ENCODE measurements around the gene GIMAP8. TPM values are rescaled to one million over a fixed set of nuclear protein-coding genes. Genes with fewer than 3 reads are reported as not detected.
"Not testable (repeated sequence)": the region's sequence is repeated elsewhere in the genome, so short reads cannot be mapped to it uniquely, and the experiment has no call there.

The GIMAP8 gene
- polyA plus RNA-seq, 6 donors from 2014 or later: 0.07 to 0.22 (median 0.08) TPM; not detected in 2

GRCh38 chr7:150489782-150490181 lies 39.4 kb downstream of the GIMAP8 start:
- ATAC-seq (ENCODE audit: low read depth in 2 of 2) (no peak), DNase-seq (no peak)
- Mint-ChIP-seq H3K36me3 (no peaks in the 10 kb centered on the region), H3K4me3 (no peak overlapping the region), H3K9me3 (peaks cover 0 to 18% (median 10%) of the 10 kb centered on the region in 7 donors), H3K4me1 (no peaks in the 10 kb centered on the region), H3K27ac (no peak overlapping the region), H3K27me3 (no peaks in the 10 kb centered on the region)

DNA sequence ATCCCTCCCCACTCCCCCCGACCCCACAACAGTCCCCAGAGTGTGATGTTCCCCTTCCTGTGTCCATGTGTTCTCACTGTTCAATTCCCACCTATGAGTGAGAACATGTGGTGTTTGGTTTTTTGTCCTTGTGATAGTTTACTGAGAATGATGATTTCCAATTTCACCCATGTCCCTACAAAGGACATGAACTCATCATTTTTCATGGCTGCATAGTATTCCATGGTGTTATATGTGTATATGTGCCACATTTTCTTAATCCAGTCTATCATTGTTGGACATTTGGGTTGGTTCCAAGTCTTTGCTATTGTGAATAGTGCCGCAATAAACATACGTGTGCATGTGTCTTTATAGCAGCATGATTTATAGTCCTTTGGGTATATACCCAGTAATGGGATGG lies 43.0 kb downstream of the GIMAP8 start:
- H3K4me1 Mint-ChIP-seq; H3K36me3 Mint-ChIP-seq; H3K4me3 Mint-ChIP-seq; H3K27ac Mint-ChIP-seq; ATAC-seq (ENCODE audit: low read depth in 2 of 2); DNase-seq: not testable (repeated sequence)
- H3K9me3 Mint-ChIP-seq: peaks cover 0 to 18% (median 13%) of the 10 kb centered on the region in 7 donors
- H3K27me3 Mint-ChIP-seq: peaks cover 0 to 14% (median 13%) of the 10 kb centered on the region in 3 donors

DNA sequence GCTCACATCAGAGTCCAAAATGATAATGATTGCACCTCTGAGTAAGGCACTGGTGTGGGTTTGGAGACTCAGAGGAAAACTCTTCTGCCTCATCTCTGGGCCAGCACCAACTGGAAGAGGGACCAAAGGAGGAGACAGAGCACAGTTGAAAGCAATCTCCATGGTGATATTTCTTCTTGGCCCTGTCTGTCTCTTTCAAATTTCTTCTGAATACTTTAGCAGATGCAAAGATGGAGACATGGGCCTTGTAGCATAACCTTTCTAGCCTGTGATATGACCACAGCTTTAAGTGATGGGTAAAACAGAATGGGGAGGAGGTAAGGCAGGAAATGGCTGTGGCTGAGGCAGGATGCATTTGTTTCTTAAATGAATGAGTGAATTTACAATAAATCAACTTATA lies 52.1 kb downstream of the GIMAP8 start:
- no peak for ATAC-seq (ENCODE audit: low read depth in 2 of 2)
- Mint-ChIP-seq H3K4me3 (no peak overlapping the region), H3K27ac (no peak overlapping the region), H3K36me3 (peaks cover 0 to 6% of the 10 kb centered on the region in 2 donors), H3K4me1 (no peaks in the 10 kb centered on the region), H3K9me3 (peaks cover 5 to 21% (median 9%) of the 10 kb centered on the region in 7 donors), H3K27me3 (peaks cover 0 to 15% (median 13%) of the 10 kb centered on the region in 3 donors)
- DNase-seq: no peak

- Mint-ChIP-seq H3K27ac (no peak overlapping the region), H3K4me3 (no peak overlapping the region)
- no peak for ATAC-seq (ENCODE audit: low read depth in 2 of 2)
Measured at GRCh38 chr7:150503155-150503554, 52.7 kb downstream of the GIMAP8 start.

GRCh38 chr7:150503581-150503980 lies 53.2 kb downstream of the GIMAP8 start:
- DNase-seq (no peak), ATAC-seq (ENCODE audit: low read depth in 2 of 2) (no peak)
- H3K36me3 Mint-ChIP-seq: no peaks in the 10 kb centered on the region
- H3K9me3 Mint-ChIP-seq: peaks cover 5 to 21% (median 9%) of the 10 kb centered on the region in 7 donors
- no peak overlapping the region for H3K27ac Mint-ChIP-seq
- H3K4me3 Mint-ChIP-seq: no peak overlapping the region
- H3K27me3 Mint-ChIP-seq: peaks cover 0 to 9% (median 6%) of the 10 kb centered on the region in 3 donors
- H3K4me1 Mint-ChIP-seq: no peaks in the 10 kb centered on the region

More at GRCh38 chr7:150503155-150503554, 52.7 kb downstream of the GIMAP8 start:
- Mint-ChIP-seq H3K9me3 (peaks cover 5 to 21% (median 9%) of the 10 kb centered on the region in 7 donors), H3K27me3 (peaks cover 0 to 11% (median 8%) of the 10 kb centered on the region in 3 donors), H3K36me3 (peaks cover 0 to 3% of the 10 kb centered on the region in 2 donors), H3K4me1 (no peaks in the 10 kb centered on the region)
- DNase-seq: no peak

DNA sequence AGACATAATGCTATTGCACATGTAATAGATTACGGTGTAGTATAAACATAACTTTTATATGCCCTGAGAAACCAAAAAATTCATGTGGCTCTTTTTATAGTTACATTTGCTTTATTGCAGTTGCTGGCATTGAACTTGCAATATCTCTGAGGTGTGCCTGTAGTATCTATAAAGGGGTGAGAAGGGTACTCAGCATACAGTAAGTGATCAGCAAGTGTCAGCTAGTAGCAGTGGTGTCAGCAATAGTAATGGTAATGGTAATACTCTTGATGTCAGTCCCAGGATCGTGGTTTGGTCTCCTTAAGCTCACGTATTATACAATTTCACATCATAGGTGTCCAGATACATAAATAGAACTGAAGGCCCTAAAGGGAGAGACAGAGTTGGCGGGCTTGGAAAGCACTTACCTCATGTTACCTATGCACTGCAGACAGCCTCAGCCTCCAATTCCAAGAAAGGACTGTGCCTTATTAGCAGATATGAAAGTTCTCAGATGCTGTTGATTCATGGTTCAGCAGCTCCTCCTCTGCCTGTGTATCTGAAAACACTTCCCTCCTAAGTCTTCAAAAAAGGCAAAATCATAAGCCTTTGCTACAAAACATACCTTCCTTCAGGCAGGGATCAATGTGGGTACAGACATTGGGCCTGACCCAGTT lies 57.6 kb downstream of the GIMAP8 start:
- ATAC-seq (ENCODE audit: low read depth in 2 of 2): no peak
- no peak overlapping the region for H3K27ac Mint-ChIP-seq

DNA sequence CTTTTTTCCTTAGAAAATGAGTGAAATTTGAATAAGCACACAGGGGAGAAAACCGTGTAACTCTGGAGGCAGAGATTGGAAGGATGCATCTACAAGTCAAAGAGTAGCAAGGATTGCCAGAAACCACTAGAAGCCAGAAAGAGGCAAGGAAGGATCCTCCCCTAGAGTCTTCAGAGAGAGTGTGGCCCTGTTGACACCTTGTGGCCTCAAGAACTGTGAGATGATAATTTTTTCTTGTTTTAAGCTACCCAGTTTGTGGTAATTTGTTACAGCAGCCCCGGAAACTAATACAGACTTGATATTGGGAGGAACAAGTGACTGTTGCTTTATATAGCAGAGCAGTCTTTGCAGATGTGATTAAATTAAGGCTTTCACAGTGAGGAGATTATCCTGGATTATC lies 60.6 kb downstream of the GIMAP8 start:
- peaks cover 0 to 3% (median 0%) of the 10 kb centered on the region in 7 donors for H3K9me3 Mint-ChIP-seq
- DNase-seq (no peak), ATAC-seq (ENCODE audit: low read depth in 2 of 2) (no peak)
- peaks cover 0 to 16% (median 6%) of the 10 kb centered on the region in 3 donors for H3K27me3 Mint-ChIP-seq
- H3K4me3 Mint-ChIP-seq: no peak overlapping the region
- H3K4me1 Mint-ChIP-seq: peaks cover 6 to 10% (median 8%) of the 10 kb centered on the region in 3 donors
- no peak overlapping the region for H3K27ac Mint-ChIP-seq
- no peaks in the 10 kb centered on the region for H3K36me3 Mint-ChIP-seq

More for the DNA sequence above, 57.6 kb downstream of the GIMAP8 start:
- no peaks in the 10 kb centered on the region for H3K4me1 Mint-ChIP-seq
- peaks cover 0 to 9% (median 0%) of the 10 kb centered on the region in 3 donors for H3K27me3 Mint-ChIP-seq
- peaks cover 0 to 3% (median 0%) of the 10 kb centered on the region in 7 donors for H3K9me3 Mint-ChIP-seq
- no peaks in the 10 kb centered on the region for H3K36me3 Mint-ChIP-seq
- no peak overlapping the region for H3K4me3 Mint-ChIP-seq
- no peak for DNase-seq

GRCh38 chr7:150513758-150514157 lies 63.3 kb downstream of the GIMAP8 start:
- ATAC-seq (ENCODE audit: low read depth in 2 of 2) (no peak), DNase-seq (no peak)
- H3K4me1 Mint-ChIP-seq: peaks cover 6 to 10% (median 8%) of the 10 kb centered on the region in 3 donors
- H3K4me3 Mint-ChIP-seq: no peak overlapping the region
- peaks cover 0 to 8% (median 6%) of the 10 kb centered on the region in 3 donors for H3K27me3 Mint-ChIP-seq
- H3K9me3 Mint-ChIP-seq: peaks cover 0 to 3% (median 0%) of the 10 kb centered on the region in 7 donors
- no peaks in the 10 kb centered on the region for H3K36me3 Mint-ChIP-seq
- no peak overlapping the region for H3K27ac Mint-ChIP-seq

GRCh38 chr7:150514748-150515222 lies 64.4 kb downstream of the GIMAP8 start, which contains the start of gene GIMAP7:
TSS of gene GIMAP7 (plus strand) at chr7:150514872. CDS start at chr7:150519975, 5,103 bp downstream.
- H3K9me3 Mint-ChIP-seq: peaks cover 0 to 3% (median 0%) of the 10 kb centered on the region in 7 donors
- H3K4me1 Mint-ChIP-seq: peaks cover 6 to 10% (median 8%) of the 10 kb centered on the region in 3 donors
- H3K36me3 Mint-ChIP-seq: no peaks in the 10 kb centered on the region
- H3K27me3 Mint-ChIP-seq: peaks cover 0 to 8% (median 6%) of the 10 kb centered on the region in 3 donors
- peak within 1 kb of the TSS in 2 of 6 donors; percentile 21 to 60 for H3K27ac Mint-ChIP-seq
- H3K4me3 Mint-ChIP-seq: peak within 1 kb of the TSS in 7 of 8 donors; percentile 10 to 75 (median 68)
- no peak for ATAC-seq (ENCODE audit: low read depth in 2 of 2)
- no peak for DNase-seq

DNA sequence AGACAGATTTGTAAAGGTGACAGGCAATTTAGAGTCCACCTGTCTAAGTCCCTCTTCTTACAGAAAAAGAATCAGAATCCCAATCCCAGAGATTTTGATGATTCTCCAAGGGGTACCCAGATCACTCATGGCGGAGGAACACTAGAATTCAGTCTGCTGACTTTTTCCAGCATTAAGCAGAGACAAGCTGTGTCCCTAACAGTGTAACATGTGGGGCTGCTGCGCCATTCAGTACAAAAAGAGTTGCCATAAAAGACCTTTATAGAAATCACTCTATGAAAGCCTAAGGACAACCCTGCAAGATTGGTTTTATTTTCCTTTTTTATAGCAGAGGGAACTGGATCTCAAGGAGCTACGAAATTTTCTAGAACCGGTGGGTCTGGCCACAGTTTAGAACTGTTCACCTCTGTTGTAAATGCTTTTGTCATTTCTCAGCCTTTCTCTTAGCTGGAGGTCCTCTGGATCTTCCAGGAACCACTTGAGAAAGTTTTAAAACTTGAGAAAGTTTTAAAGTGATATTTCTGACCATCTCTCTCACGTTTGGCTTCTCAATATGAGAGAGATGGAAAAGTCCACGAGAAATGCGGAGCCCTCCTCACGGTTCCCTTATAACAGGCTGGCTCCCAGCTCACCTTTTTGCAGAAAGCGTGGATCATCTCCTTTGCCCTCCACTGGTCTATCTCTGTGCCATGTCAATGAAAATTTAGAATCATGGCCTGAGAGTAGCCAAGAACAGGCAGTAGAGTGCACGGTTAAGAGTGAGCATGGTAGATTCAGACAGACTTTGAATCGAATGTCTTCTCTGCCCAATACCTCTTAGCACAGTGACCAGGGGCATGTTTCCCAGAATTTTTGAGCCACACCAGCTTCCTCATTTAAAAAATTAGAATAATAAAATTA lies 65.1 kb downstream of the GIMAP8 start:
- no peak for DNase-seq
- no peak for ATAC-seq (ENCODE audit: low read depth in 2 of 2)
- Mint-ChIP-seq H3K27me3 (peaks cover 0 to 8% (median 6%) of the 10 kb centered on the region in 3 donors), H3K9me3 (no peaks in the 10 kb centered on the region), H3K36me3 (no peaks in the 10 kb centered on the region), H3K4me3 (peak overlapping the region in 3 of 8 donors; percentile 26 to 68 (median 67)), H3K4me1 (peaks cover 6 to 10% (median 8%) of the 10 kb centered on the region in 3 donors), H3K27ac (no peak overlapping the region)

- H3K36me3 Mint-ChIP-seq: no peaks in the 10 kb centered on the region
- H3K27ac Mint-ChIP-seq: no peak overlapping the region
- H3K9me3 Mint-ChIP-seq: peaks cover 0 to 2% (median 0%) of the 10 kb centered on the region in 7 donors
- DNase-seq (no peak), ATAC-seq (ENCODE audit: low read depth in 2 of 2) (no peak)
- H3K27me3 Mint-ChIP-seq: peaks cover 0 to 8% (median 6%) of the 10 kb centered on the region in 3 donors
- peaks cover 6 to 10% (median 8%) of the 10 kb centered on the region in 3 donors for H3K4me1 Mint-ChIP-seq
- no peak overlapping the region for H3K4me3 Mint-ChIP-seq
Measured at GRCh38 chr7:150516956-150517745, 66.7 kb downstream of the GIMAP8 start.

DNA sequence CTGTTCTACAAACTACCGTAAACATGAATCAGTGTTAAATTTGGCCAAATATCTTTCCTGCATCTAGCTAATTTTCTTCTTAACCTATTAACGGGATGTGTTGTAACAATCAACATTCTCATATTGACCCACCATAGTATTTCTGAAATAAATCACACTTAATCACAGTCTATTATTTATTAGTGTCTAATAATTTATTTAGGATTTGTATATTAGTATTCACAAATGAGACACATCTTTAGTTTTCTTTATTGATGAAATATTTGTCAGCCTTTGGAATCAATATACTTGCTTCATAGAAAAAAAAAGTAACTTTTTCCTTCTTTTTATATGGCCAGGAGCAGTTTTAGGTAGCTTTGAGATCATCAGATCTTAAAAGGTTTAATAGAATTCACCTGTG lies 68.9 kb downstream of the GIMAP8 start:
- Mint-ChIP-seq H3K27me3 (peaks cover 0 to 8% (median 6%) of the 10 kb centered on the region in 3 donors), H3K4me1 (peaks cover 6 to 9% (median 8%) of the 10 kb centered on the region in 3 donors), H3K27ac (no peak overlapping the region), H3K36me3 (no peaks in the 10 kb centered on the region), H3K9me3 (peaks cover 0 to 2% (median 0%) of the 10 kb centered on the region in 7 donors), H3K4me3 (no peak overlapping the region)
- ATAC-seq (ENCODE audit: low read depth in 2 of 2) (no peak), DNase-seq (no peak)

All from naive B cell (primary cell).